Muscle layer of colon (tissue), 2 donors: ENCODE measurements around the gene NAV2.
A peak's percentile ranks its signal among the peaks of the same experiment; 100 is the strongest.

ENCODE experiments used
- H3K27ac ChIP-seq: one replicate; pipeline ENCODE4 v1.7.0; 2013; ENCODE audit warnings: low read depth, mild to moderate bottlenecking, low read length, moderate library complexity
- H3K27me3 ChIP-seq, 2 donors: one replicate each; pipeline ENCODE4 v1.7.0; 2013; ENCODE audit warnings: low read length in 2 of 2, mild to moderate bottlenecking in 2 of 2; ENCODE audit not compliant: insufficient read depth in 2 of 2, control insufficient read depth in 1 of 2
- H3K36me3 ChIP-seq: one replicate; pipeline ENCODE4 v1.7.0; 2013; ENCODE audit warnings: mild to moderate bottlenecking, low read length; ENCODE audit not compliant: insufficient read depth
- H3K4me1 ChIP-seq: one replicate; pipeline ENCODE4 v1.7.0; 2013; ENCODE audit warnings: mild to moderate bottlenecking, low read length; ENCODE audit not compliant: insufficient read depth
- H3K4me3 ChIP-seq, 2 donors: one replicate each; pipeline ENCODE4 v1.7.0; 2013; ENCODE audit warnings: low read length in 2 of 2, low read depth in 1 of 2, mild to moderate bottlenecking in 1 of 2, moderate library complexity in 1 of 2
- H3K9ac ChIP-seq: one replicate; pipeline ENCODE4 v1.7.0; 2013; ENCODE audit warnings: low read length
- H3K9me3 ChIP-seq: one replicate; pipeline ENCODE4 v1.7.0; 2013; ENCODE audit warnings: mild to moderate bottlenecking, low read length
- donor health status: abdominal sarcoma.
- donor health status: Adenocarcinoma of cecum.

The NAV2 gene

GRCh38 chr11:19976281-19976941 lies 263.8 kb downstream of the NAV2 start:
- Histone ChIP-seq H3K27ac (no peak overlapping the region), H3K27me3 (no peaks in the 10 kb centered on the region), H3K9ac (no peak overlapping the region), H3K9me3 (no peaks in the 10 kb centered on the region), H3K36me3 (peaks cover 25% of the 10 kb centered on the region), H3K4me1 (peaks cover 33% of the 10 kb centered on the region), H3K4me3 (no peak overlapping the region)

GRCh38 chr11:19977941-19978340 lies 265.3 kb downstream of the NAV2 start:
- H3K9me3 ChIP-seq = no peaks in the 10 kb centered on the region
- no peak overlapping the region for H3K4me3 ChIP-seq
- no peak overlapping the region for H3K27ac ChIP-seq
- no peak overlapping the region for H3K9ac ChIP-seq
- H3K4me1 ChIP-seq = peaks cover 44% of the 10 kb centered on the region
- peaks cover 18% of the 10 kb centered on the region for H3K36me3 ChIP-seq
- no peaks in the 10 kb centered on the region for H3K27me3 ChIP-seq

- H3K36me3 ChIP-seq = peaks cover 14% of the 10 kb centered on the region
- H3K9ac ChIP-seq = no peak overlapping the region
- H3K4me1 ChIP-seq = peaks cover 54% of the 10 kb centered on the region
- no peak overlapping the region for H3K27ac ChIP-seq
- no peaks in the 10 kb centered on the region for H3K27me3 ChIP-seq
- H3K4me3 ChIP-seq = no peak overlapping the region
- no peaks in the 10 kb centered on the region for H3K9me3 ChIP-seq
Observed at GRCh38 chr11:19978668-19979518, 266.3 kb downstream of the NAV2 start.

GRCh38 chr11:19979519-19979845 lies 266.8 kb downstream of the NAV2 start:
- Histone ChIP-seq H3K4me1 (peaks cover 59% of the 10 kb centered on the region), H3K27ac (no peak overlapping the region), H3K9me3 (no peaks in the 10 kb centered on the region), H3K9ac (no peak overlapping the region), H3K4me3 (no peak overlapping the region), H3K36me3 (peaks cover 14% of the 10 kb centered on the region), H3K27me3 (no peaks in the 10 kb centered on the region)

GRCh38 chr11:19980388-19980787 lies 267.8 kb downstream of the NAV2 start:
- peak overlapping the region; percentile 9 for H3K27ac ChIP-seq

GRCh38 chr11:19980957-19981669 lies 268.5 kb downstream of the NAV2 start:
- Histone ChIP-seq H3K27me3 (no peaks in the 10 kb centered on the region), H3K4me1 (peaks cover 61% of the 10 kb centered on the region), H3K9me3 (no peaks in the 10 kb centered on the region), H3K9ac (no peak overlapping the region), H3K36me3 (peaks cover 13% of the 10 kb centered on the region), H3K4me3 (peak overlapping the region; percentile 5 to 25), H3K27ac (peak overlapping the region; percentile 37)

More at GRCh38 chr11:19980388-19980787, 267.8 kb downstream of the NAV2 start:
- Histone ChIP-seq H3K9ac (no peak overlapping the region), H3K36me3 (peaks cover 20% of the 10 kb centered on the region), H3K27me3 (no peaks in the 10 kb centered on the region), H3K9me3 (no peaks in the 10 kb centered on the region), H3K4me3 (no peak overlapping the region), H3K4me1 (peaks cover 61% of the 10 kb centered on the region)

- Histone ChIP-seq H3K4me1 (peaks cover 71% of the 10 kb centered on the region), H3K9me3 (no peaks in the 10 kb centered on the region), H3K4me3 (no peak overlapping the region), H3K9ac (no peak overlapping the region), H3K27me3 (no peaks in the 10 kb centered on the region), H3K27ac (no peak overlapping the region), H3K36me3 (peaks cover 7% of the 10 kb centered on the region)
Observed at GRCh38 chr11:19982774-19983495, 270.3 kb downstream of the NAV2 start.

GRCh38 chr11:19984048-19984742 lies 271.6 kb downstream of the NAV2 start:
- no peak overlapping the region for H3K4me3 ChIP-seq
- peak overlapping the region; percentile 4 for H3K27ac ChIP-seq
- no peaks in the 10 kb centered on the region for H3K9me3 ChIP-seq
- peaks cover 72% of the 10 kb centered on the region for H3K4me1 ChIP-seq
- H3K27me3 ChIP-seq = no peaks in the 10 kb centered on the region
- H3K9ac ChIP-seq = no peak overlapping the region
- peaks cover 7% of the 10 kb centered on the region for H3K36me3 ChIP-seq

- Histone ChIP-seq H3K4me1 (peaks cover 67% of the 10 kb centered on the region), H3K36me3 (peaks cover 16% of the 10 kb centered on the region), H3K9ac (no peak overlapping the region), H3K27me3 (no peaks in the 10 kb centered on the region), H3K27ac (no peak overlapping the region), H3K4me3 (no peak overlapping the region), H3K9me3 (no peaks in the 10 kb centered on the region)
Observed at GRCh38 chr11:19985111-19985510, 272.5 kb downstream of the NAV2 start.

GRCh38 chr11:19987331-19987801 lies 274.7 kb downstream of the NAV2 start:
- Histone ChIP-seq H3K27ac (peak overlapping the region; percentile 28), H3K27me3 (no peaks in the 10 kb centered on the region), H3K9me3 (no peaks in the 10 kb centered on the region), H3K4me1 (peaks cover 49% of the 10 kb centered on the region), H3K9ac (no peak overlapping the region), H3K4me3 (no peak overlapping the region), H3K36me3 (peaks cover 23% of the 10 kb centered on the region)
